CD4-positive, alpha-beta memory T cell (primary cell): Measurements from ENCODE around the gene CYTH1. TPM values are rescaled to one million over a fixed set of nuclear protein-coding genes. Genes with fewer than 3 reads are reported as not detected.

Experiments
- CTCF ChIA-PET: fragments of 350-600 bp; sonication (Branson Sonifier 250); formaldehyde crosslinking; loops from one replicate; lab custom pipeline; 2021; ENCODE audit warnings: inconsistent platforms; ENCODE audit not compliant: partially characterized antibody; lab: Charles Lee
- POLR2A ChIA-PET: fragments of 350-600 bp; sonication (Branson Sonifier 250); formaldehyde crosslinking; loops from one replicate; lab custom pipeline; 2021; ENCODE audit not compliant: partially characterized antibody; lab: Charles Lee
- DNase-seq, 5 donors: peaks; one replicate each; pipeline versions ENCODE4 v3.0.0 to v3.0.0-alpha.2; 2020 to 2022; ENCODE audit warnings: mixed read lengths in 1 of 5
- H3K27ac ChIP-seq: one replicate; pipeline ENCODE4 v1.7.0; 2013; ENCODE audit warnings: low read depth, low read length
- H3K27me3 ChIP-seq: 2 replicates; pipeline ENCODE4 v1.7.0; 2013; ENCODE audit warnings: mild to moderate bottlenecking, low read length, moderate library complexity; ENCODE audit not compliant: insufficient read depth
- H3K36me3 ChIP-seq: 2 replicates; pipeline ENCODE4 v1.7.0; 2013; ENCODE audit warnings: mild to moderate bottlenecking, low read length, moderate library complexity; ENCODE audit not compliant: insufficient read depth
- H3K4me1 ChIP-seq: 2 replicates; pipeline ENCODE4 v1.7.0; 2013; ENCODE audit warnings: mild to moderate bottlenecking, low read length, moderate library complexity; ENCODE audit not compliant: insufficient read depth
- H3K4me3 ChIP-seq, 2 donors: one replicate each; pipeline ENCODE4 v1.7.0; 2013; ENCODE audit warnings: low read length in 2 of 2, mild to moderate bottlenecking in 1 of 2
- H3K9me3 ChIP-seq, 2 donors: one replicate each; pipeline ENCODE4 v1.7.0; 2013; ENCODE audit warnings: low read length in 2 of 2, control low read depth in 1 of 2; ENCODE audit not compliant: control insufficient read depth in 1 of 2
- H3K27ac Mint-ChIP-seq, 7 donors: one replicate each; pipeline ENCODE4 v1.8.0; 2020 to 2021; ENCODE audit warnings: mixed read lengths in 7 of 7, mild to moderate bottlenecking in 6 of 7, inconsistent platforms in 3 of 7, moderate library complexity in 3 of 7
- H3K27me3 Mint-ChIP-seq, 2 donors: one replicate each; pipeline ENCODE4 v1.8.0; 2020 to 2021; ENCODE audit warnings: mixed read lengths in 2 of 2
- H3K36me3 Mint-ChIP-seq, 2 donors: one replicate each; pipeline ENCODE4 v1.8.0; 2020 to 2021; ENCODE audit warnings: mixed read lengths in 2 of 2, inconsistent platforms in 1 of 2, mild to moderate bottlenecking in 1 of 2
- H3K4me1 Mint-ChIP-seq, 4 donors: one replicate each; pipeline ENCODE4 v1.8.0; 2020 to 2021; ENCODE audit warnings: mixed read lengths in 4 of 4, mild to moderate bottlenecking in 1 of 4
- H3K4me3 Mint-ChIP-seq, 8 donors: one replicate each; pipeline ENCODE4 v1.8.0; 2020 to 2021; ENCODE audit warnings: mixed read lengths in 8 of 8, mild to moderate bottlenecking in 7 of 8, moderate library complexity in 6 of 8, inconsistent platforms in 3 of 8
- H3K9me3 Mint-ChIP-seq, 8 donors: one replicate each; pipeline ENCODE4 v1.8.0; 2020 to 2021; ENCODE audit warnings: mixed read lengths in 8 of 8, mild to moderate bottlenecking in 5 of 8, inconsistent platforms in 3 of 8, moderate library complexity in 1 of 8
- intact Hi-C: fragments of 100-400 bp; cut with micrococcal nuclease; formaldehyde crosslinking; loops from one replicate; pipeline ENCODE4 v1.15.1; 2023
- polyA plus RNA-seq, 2 donors: library from polyadenylated mRNA; unstranded; fragments of 300-500 nt; fragmentation: Illumina TruSeq; gene quantifications; one replicate each; pipeline ENCODE4 v1.2.3, GENCODE V29; 2021
- total RNA-seq, 2 experiments: library from RNA; stranded (reverse); gene quantifications; one replicate each; pipeline ENCODE4 v1.2.3, GENCODE V29; 2021

Gene CYTH1
- total and polyA plus RNA-seq, 4 experiments from 2014 or later = 271 to 390 (median 375) TPM

- H3K36me3 Mint-ChIP-seq = peaks cover 0 to 2% of the 10 kb centered on the region in 2 donors
- H3K27ac Mint-ChIP-seq = peak overlapping the region in 1 of 7 donors; percentile 40
- peaks cover 13% of the 10 kb centered on the region for H3K4me1 ChIP-seq
- H3K4me3 ChIP-seq = no peak overlapping the region
- ChIA-PET CTCF (no interaction called here), POLR2A (no interaction called here)
- H3K9me3 Mint-ChIP-seq = no peaks in the 10 kb centered on the region
- H3K27ac ChIP-seq = no peak overlapping the region
- peaks cover 9 to 14% (median 12%) of the 10 kb centered on the region in 4 donors for H3K4me1 Mint-ChIP-seq
- no peaks in the 10 kb centered on the region for H3K27me3 ChIP-seq
- H3K27me3 Mint-ChIP-seq = peaks cover 1 to 3% of the 10 kb centered on the region in 2 donors
- no peak overlapping the region for H3K4me3 Mint-ChIP-seq
- H3K9me3 ChIP-seq = no peaks in the 10 kb centered on the region
- intact Hi-C loops = no loop called here
- no peak for DNase-seq
- H3K36me3 ChIP-seq = no peaks in the 10 kb centered on the region
Observed at GRCh38 chr17:78641666-78642065, 140.4 kb downstream of the CYTH1 start.

GRCh38 chr17:78641243-78641642 lies 140.8 kb downstream of the CYTH1 start:
- ChIA-PET CTCF (no interaction called here), POLR2A (no interaction called here)

GRCh38 chr17:78640700-78641099 lies 141.4 kb downstream of the CYTH1 start:
- CTCF ChIA-PET = no interaction called here
- H3K27me3 Mint-ChIP-seq = peaks cover 0 to under 1% of the 10 kb centered on the region in 2 donors

More at GRCh38 chr17:78641243-78641642, 140.8 kb downstream of the CYTH1 start:
- Mint-ChIP-seq H3K4me1 (peaks cover 9 to 12% (median 11%) of the 10 kb centered on the region in 4 donors), H3K9me3 (no peaks in the 10 kb centered on the region), H3K27me3 (peaks cover 1 to 3% of the 10 kb centered on the region in 2 donors), H3K27ac (no peak overlapping the region), H3K4me3 (no peak overlapping the region), H3K36me3 (peaks cover 0 to 2% of the 10 kb centered on the region in 2 donors)
- H3K4me3 ChIP-seq = no peak overlapping the region
- H3K4me1 ChIP-seq = peaks cover 10% of the 10 kb centered on the region
- no peak for DNase-seq
- H3K27me3 ChIP-seq = no peaks in the 10 kb centered on the region
- H3K9me3 ChIP-seq = no peaks in the 10 kb centered on the region
- no peaks in the 10 kb centered on the region for H3K36me3 ChIP-seq
- no peak overlapping the region for H3K27ac ChIP-seq
- intact Hi-C loops = no loop called here

GRCh38 chr17:78637643-78638420 lies 144.2 kb downstream of the CYTH1 start:
- ChIA-PET CTCF (no interaction called here), POLR2A (no interaction called here)
- Histone ChIP-seq H3K27me3 (no peaks in the 10 kb centered on the region), H3K27ac (no peak overlapping the region), H3K9me3 (no peaks in the 10 kb centered on the region), H3K36me3 (no peaks in the 10 kb centered on the region), H3K4me3 (no peak overlapping the region), H3K4me1 (no peaks in the 10 kb centered on the region)
- peaks cover 0 to 5% (median 1%) of the 10 kb centered on the region in 4 donors for H3K4me1 Mint-ChIP-seq
- intact Hi-C loops = no loop called here
- H3K9me3 Mint-ChIP-seq = no peaks in the 10 kb centered on the region
- peaks cover 0 to 2% of the 10 kb centered on the region in 2 donors for H3K27me3 Mint-ChIP-seq
- H3K27ac Mint-ChIP-seq = no peak overlapping the region
- H3K36me3 Mint-ChIP-seq = no peaks in the 10 kb centered on the region
- DNase-seq = no peak
- H3K4me3 Mint-ChIP-seq = no peak overlapping the region

More at GRCh38 chr17:78640700-78641099, 141.4 kb downstream of the CYTH1 start:
- Mint-ChIP-seq H3K4me3 (no peak overlapping the region), H3K4me1 (peaks cover 4 to 7% (median 5%) of the 10 kb centered on the region in 4 donors), H3K36me3 (no peaks in the 10 kb centered on the region), H3K27ac (peak overlapping the region in 1 of 7 donors; percentile 22), H3K9me3 (no peaks in the 10 kb centered on the region)
- Histone ChIP-seq H3K9me3 (no peaks in the 10 kb centered on the region), H3K27me3 (no peaks in the 10 kb centered on the region), H3K4me1 (peaks cover 4% of the 10 kb centered on the region), H3K27ac (no peak overlapping the region), H3K4me3 (no peak overlapping the region), H3K36me3 (no peaks in the 10 kb centered on the region)
- intact Hi-C loops = no loop called here
- POLR2A ChIA-PET = no interaction called here
- no peak for DNase-seq

- Mint-ChIP-seq H3K27me3 (peaks cover 0 to 2% of the 10 kb centered on the region in 2 donors), H3K9me3 (no peaks in the 10 kb centered on the region), H3K27ac (peak overlapping the region in 2 of 7 donors; percentile 0 to 6), H3K4me3 (no peak overlapping the region), H3K4me1 (peaks cover 0 to 3% (median 1%) of the 10 kb centered on the region in 4 donors), H3K36me3 (no peaks in the 10 kb centered on the region)
- H3K9me3 ChIP-seq = no peaks in the 10 kb centered on the region
- no peak for DNase-seq
- H3K4me3 ChIP-seq = no peak overlapping the region
- CTCF ChIA-PET = no interaction called here
- intact Hi-C loops = no loop called here
- POLR2A ChIA-PET = no interaction called here
- H3K27ac ChIP-seq = no peak overlapping the region
- H3K4me1 ChIP-seq = no peaks in the 10 kb centered on the region
- H3K36me3 ChIP-seq = no peaks in the 10 kb centered on the region
- H3K27me3 ChIP-seq = no peaks in the 10 kb centered on the region
Observed at GRCh38 chr17:78637146-78637545, 144.9 kb downstream of the CYTH1 start.

GRCh38 chr17:78634154-78634553 lies 147.9 kb downstream of the CYTH1 start:
- Mint-ChIP-seq H3K36me3 (no peaks in the 10 kb centered on the region), H3K4me3 (no peak overlapping the region), H3K27me3 (peaks cover 0 to 4% of the 10 kb centered on the region in 2 donors), H3K4me1 (peaks cover 12 to 19% (median 15%) of the 10 kb centered on the region in 4 donors), H3K27ac (peak overlapping the region in 1 of 7 donors; percentile 54), H3K9me3 (no peaks in the 10 kb centered on the region)
- H3K9me3 ChIP-seq = no peaks in the 10 kb centered on the region
- intact Hi-C loops = no loop called here
- H3K4me1 ChIP-seq = peaks cover 5% of the 10 kb centered on the region
- POLR2A ChIA-PET = no interaction called here
- no peak overlapping the region for H3K4me3 ChIP-seq
- H3K27ac ChIP-seq = no peak overlapping the region
- no peaks in the 10 kb centered on the region for H3K27me3 ChIP-seq
- DNase-seq = no peak
- CTCF ChIA-PET = interaction anchor here (0.8 kb wide), 1 partner anchor 74 kb away, joined by 4 read pairs; no protein-coding TSS in a partner anchor
- no peaks in the 10 kb centered on the region for H3K36me3 ChIP-seq

- Histone ChIP-seq H3K9me3 (no peaks in the 10 kb centered on the region), H3K27ac (no peak overlapping the region), H3K27me3 (no peaks in the 10 kb centered on the region), H3K4me1 (peaks cover 5% of the 10 kb centered on the region), H3K4me3 (no peak overlapping the region), H3K36me3 (no peaks in the 10 kb centered on the region)
- peak overlapping the region in 2 of 7 donors; percentile 44 to 72 for H3K27ac Mint-ChIP-seq
- H3K27me3 Mint-ChIP-seq = peaks cover 0 to 4% of the 10 kb centered on the region in 2 donors
- H3K36me3 Mint-ChIP-seq = no peaks in the 10 kb centered on the region
- intact Hi-C loops = no loop called here
- no peak for DNase-seq
- H3K4me1 Mint-ChIP-seq = peaks cover 10 to 19% (median 14%) of the 10 kb centered on the region in 4 donors
- H3K9me3 Mint-ChIP-seq = no peaks in the 10 kb centered on the region
- POLR2A ChIA-PET = no interaction called here
- H3K4me3 Mint-ChIP-seq = no peak overlapping the region
- CTCF ChIA-PET = no interaction called here
Observed at GRCh38 chr17:78629436-78629995, 152.6 kb downstream of the CYTH1 start.
